OCI-LY7 (cell line): Measurements from ENCODE around the gene RHBDD3. TPM values are rescaled to one million over a fixed set of nuclear protein-coding genes. Genes with fewer than 3 reads are reported as not detected.

Source experiments
- BruUV-seq: library from RNA; stranded (reverse); fragments of 400-500 nt; replicated peaks from 2 replicates; lab custom pipeline; 2021; lab: Mats Ljungman, UMichigan
- CTCF ChIA-PET: fragments of 300-600 bp; sonication (Branson Sonifier 250); formaldehyde crosslinking; loops from one replicate; lab custom pipeline; 2022; ENCODE audit warnings: antibody characterized with exemption; ENCODE audit not compliant: unreplicated experiment; lab: Charles Lee
- POLR2A ChIA-PET: fragments of 300-600 bp; sonication (Branson Sonifier 250); formaldehyde crosslinking; loops from one replicate; lab custom pipeline; 2022; ENCODE audit warnings: antibody characterized with exemption; lab: Charles Lee
- DNase-seq: peaks from one replicate; pipeline ENCODE4 v3.0.0-alpha.2; 2015; ENCODE audit warnings: low spot score
- H2AFZ ChIP-seq: fragments of 200-600 bp; sonication (generic), shearing (Covaris generic); 2 replicates; pipeline ENCODE4 v1.6.1; 2014; ENCODE audit warnings: mild to moderate bottlenecking, antibody characterized with exemption, low read length, moderate library complexity
- H3K27ac ChIP-seq: fragments of 200-600 bp; sonication (generic); 2 replicates; pipeline ENCODE4 v1.5.1; 2014; ENCODE audit warnings: mixed run types, low read depth, mild to moderate bottlenecking, moderate library complexity, low read length, inconsistent platforms; ENCODE audit not compliant: poor library complexity, severe bottlenecking
- H3K36me3 ChIP-seq: fragments of 200-600 bp; sonication (generic); 2 replicates; pipeline ENCODE4 v1.6.1; 2014; ENCODE audit warnings: mild to moderate bottlenecking, antibody characterized with exemption, low read length, moderate library complexity, mixed read lengths; ENCODE audit not compliant: insufficient read depth
- H3K4me1 ChIP-seq: fragments of 200-600 bp; sonication (generic); 2 replicates; pipeline ENCODE4 v1.5.1; 2014; ENCODE audit warnings: mild to moderate bottlenecking, low read length; ENCODE audit not compliant: insufficient read depth, poor library complexity, severe bottlenecking
- H3K4me2 ChIP-seq: fragments of 200-600 bp; sonication (generic); 2 replicates; pipeline ENCODE4 v1.6.1; 2014; ENCODE audit warnings: mild to moderate bottlenecking, low read length
- H3K4me3 ChIP-seq: fragments of 200-600 bp; sonication (generic); 2 replicates; pipeline ENCODE4 v1.5.1; 2014; ENCODE audit warnings: mild to moderate bottlenecking, low read depth, low read length; ENCODE audit not compliant: poor library complexity, severe bottlenecking
- H3K79me2 ChIP-seq: fragments of 200-600 bp; sonication (generic); 2 replicates; pipeline ENCODE4 v1.6.1; 2016; ENCODE audit warnings: low read depth, mild to moderate bottlenecking, low read length, moderate library complexity, mixed read lengths; ENCODE audit not compliant: insufficient read depth
- H3K9me2 ChIP-seq: fragments of 200-600 bp; sonication (generic); 2 replicates; pipeline ENCODE4 v1.6.1; 2016; ENCODE audit warnings: mild to moderate bottlenecking, low read length, mixed read lengths; ENCODE audit not compliant: insufficient read depth
- H3K9me3 ChIP-seq: fragments of 200-600 bp; sonication (generic); 2 replicates; pipeline ENCODE4 v1.6.1; 2014; ENCODE audit warnings: mild to moderate bottlenecking, mixed run types, low read length, mixed read lengths
- H4K20me1 ChIP-seq: fragments of 200-600 bp; sonication (generic); 2 replicates; pipeline ENCODE4 v1.6.1; 2014; ENCODE audit warnings: mild to moderate bottlenecking, antibody characterized with exemption, low read length, moderate library complexity, mixed read lengths; ENCODE audit not compliant: insufficient read depth
- EZH2phosphoT487 ChIP-seq: fragments of 200-600 bp; sonication (generic); IDR thresholded peaks from 2 replicates; pipeline ENCODE4 v1.6.1; 2018; ENCODE audit warnings: low read depth, borderline replicate concordance, mild to moderate bottlenecking, mixed run types, antibody characterized with exemption, low read length, moderate library complexity, mixed read lengths
- intact Hi-C: fragments of 100-400 bp; cut with micrococcal nuclease; formaldehyde crosslinking; loops from one replicate; pipeline ENCODE4 v1.10.0; 2022; ENCODE audit not compliant: unreplicated experiment
- total RNA-seq, 2 experiments: library from RNA; depleted of rRNA in 1 of 2; stranded (reverse); fragments of >200 nt in 1 of 2; shearing (Covaris generic) in 1 of 2; gene quantifications; 2 replicates each; pipeline ENCODE4 v1.2.3, GENCODE V29; 2014 to 2022
- TF ChIP-seq, protein P1 (sequence below): fragments of 200-600 bp; sonication (generic); conservative IDR thresholded peaks from 2 replicates; pipeline ENCODE4 v1.5.1; 2014; ENCODE audit warnings: mild to moderate bottlenecking, antibody characterized with exemption, low read length, moderate library complexity, mixed read lengths

Gene RHBDD3
- total RNA-seq, 2 experiments from 2014 or later: 39.2 to 44.5 TPM

DNA sequence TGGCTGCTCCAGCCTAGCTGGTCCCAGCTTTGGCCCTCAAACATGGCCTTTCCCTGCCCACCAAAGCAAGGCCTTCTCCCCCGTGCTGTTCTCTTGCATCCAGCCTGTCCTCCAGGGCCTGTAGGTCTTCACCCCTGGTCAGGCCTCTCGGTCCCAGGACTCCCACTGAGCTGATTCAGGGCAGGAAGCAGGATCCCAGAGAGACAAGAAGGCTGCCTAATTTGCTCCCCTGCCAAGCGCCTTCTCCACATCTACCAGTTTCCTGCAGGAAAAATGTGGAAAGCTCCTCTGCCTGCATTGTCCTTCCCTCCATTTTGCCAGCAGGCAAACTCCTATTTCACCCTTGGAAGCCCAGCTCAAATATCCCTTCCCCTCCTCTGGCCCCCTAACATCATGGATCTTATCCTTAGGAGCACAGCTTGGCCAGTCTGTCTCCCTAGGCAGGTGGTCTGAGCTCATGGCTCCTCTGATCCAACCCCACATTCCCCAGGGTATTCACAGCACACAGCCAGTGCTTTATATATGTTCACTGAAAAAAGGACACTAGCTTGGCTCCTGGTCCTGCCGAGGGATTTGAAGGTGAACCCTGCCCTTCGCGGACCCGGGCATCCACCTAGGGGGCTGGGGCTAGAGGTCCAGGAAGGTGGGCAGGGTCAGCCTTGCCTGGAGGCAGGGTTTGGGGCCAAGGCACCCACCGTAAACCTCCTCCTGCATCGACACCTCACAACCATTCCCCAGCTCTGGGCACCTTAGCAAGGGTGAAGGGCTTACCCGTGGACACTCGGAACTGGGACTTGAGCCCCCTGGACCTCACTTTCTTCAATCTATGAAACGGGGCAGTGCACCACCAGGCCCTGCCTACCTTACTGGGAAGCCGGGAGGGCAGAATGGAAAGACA is 968 bp downstream of the RHBDD3 start:
- intact Hi-C loops: loop anchor here (5.0 to 10.0 kb wide), 3 partner anchors 80 to 1158 kb away; partner anchors contain the start of genes CHEK2, HSCB and MTFP1
- peaks cover 31% of the 10 kb centered on the region for H4K20me1 ChIP-seq
- ChIA-PET CTCF (no interaction called here), POLR2A (interaction anchor here (0.7 kb wide), 1 partner anchor 233 kb away, joined by 3 read pairs; no protein-coding TSS in a partner anchor)
- BruUV-seq: no TSS peak
- H3K4me1 ChIP-seq: peaks cover 32% of the 10 kb centered on the region
- peak; percentile 13 for DNase-seq
- peaks cover 57% of the 10 kb centered on the region for H3K79me2 ChIP-seq
- H3K27ac ChIP-seq: peak overlapping the region; percentile 75
- H3K4me3 ChIP-seq: peak overlapping the region; percentile 92
- peak overlapping the region; percentile 80 for H3K4me2 ChIP-seq
- H2AFZ ChIP-seq: peak overlapping the region; percentile 78; the same call in 1 of the 2 replicates
- no peaks in the 10 kb centered on the region for H3K9me2 ChIP-seq
- no peaks in the 10 kb centered on the region for H3K9me3 ChIP-seq
- H3K36me3 ChIP-seq: peaks cover 62% of the 10 kb centered on the region
- TF ChIP-seq, protein P1, sequence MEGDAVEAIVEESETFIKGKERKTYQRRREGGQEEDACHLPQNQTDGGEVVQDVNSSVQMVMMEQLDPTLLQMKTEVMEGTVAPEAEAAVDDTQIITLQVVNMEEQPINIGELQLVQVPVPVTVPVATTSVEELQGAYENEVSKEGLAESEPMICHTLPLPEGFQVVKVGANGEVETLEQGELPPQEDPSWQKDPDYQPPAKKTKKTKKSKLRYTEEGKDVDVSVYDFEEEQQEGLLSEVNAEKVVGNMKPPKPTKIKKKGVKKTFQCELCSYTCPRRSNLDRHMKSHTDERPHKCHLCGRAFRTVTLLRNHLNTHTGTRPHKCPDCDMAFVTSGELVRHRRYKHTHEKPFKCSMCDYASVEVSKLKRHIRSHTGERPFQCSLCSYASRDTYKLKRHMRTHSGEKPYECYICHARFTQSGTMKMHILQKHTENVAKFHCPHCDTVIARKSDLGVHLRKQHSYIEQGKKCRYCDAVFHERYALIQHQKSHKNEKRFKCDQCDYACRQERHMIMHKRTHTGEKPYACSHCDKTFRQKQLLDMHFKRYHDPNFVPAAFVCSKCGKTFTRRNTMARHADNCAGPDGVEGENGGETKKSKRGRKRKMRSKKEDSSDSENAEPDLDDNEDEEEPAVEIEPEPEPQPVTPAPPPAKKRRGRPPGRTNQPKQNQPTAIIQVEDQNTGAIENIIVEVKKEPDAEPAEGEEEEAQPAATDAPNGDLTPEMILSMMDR: no peak
- no peak for TF ChIP-seq EZH2phosphoT487

DNA sequence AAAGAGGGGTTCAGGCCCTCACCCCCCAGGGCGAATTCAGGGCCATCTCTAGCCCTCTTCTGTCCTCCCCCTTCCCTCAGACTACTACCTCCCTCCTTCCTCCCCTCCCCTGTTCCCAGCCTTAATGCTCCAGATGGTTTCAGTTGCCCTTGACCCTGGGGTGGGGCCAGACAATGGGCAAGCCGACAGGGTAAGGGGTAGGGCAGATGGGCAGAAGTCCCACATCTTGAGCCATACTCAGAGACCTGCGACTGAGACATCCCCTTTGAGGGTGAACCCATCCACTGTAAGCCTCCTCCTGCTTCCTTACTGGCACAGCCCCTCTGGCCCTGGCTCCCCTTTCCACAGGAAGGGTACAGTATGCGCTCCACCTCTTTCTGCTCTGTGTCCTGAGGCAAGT is 1.9 kb downstream of the RHBDD3 start:
- no peak overlapping the region for H3K27ac ChIP-seq
- peaks cover 23% of the 10 kb centered on the region for H3K4me1 ChIP-seq
- H3K4me3 ChIP-seq: peak overlapping the region; percentile 92
- ChIA-PET CTCF (no interaction called here), POLR2A (no interaction called here)
- intact Hi-C loops: loop anchor here (5.0 to 10.0 kb wide), 3 partner anchors 81 to 1159 kb away; partner anchors contain the start of genes CHEK2, HSCB and MTFP1
- peaks cover 22% of the 10 kb centered on the region for H4K20me1 ChIP-seq
- DNase-seq: no peak
- H3K4me2 ChIP-seq: peak overlapping the region; percentile 80
- H3K9me3 ChIP-seq: no peaks in the 10 kb centered on the region
- no peaks in the 10 kb centered on the region for H3K9me2 ChIP-seq
- H3K79me2 ChIP-seq: peaks cover 48% of the 10 kb centered on the region
- peaks cover 54% of the 10 kb centered on the region for H3K36me3 ChIP-seq
- BruUV-seq: no TSS peak
- TF ChIP-seq, protein P1: no peak
- TF ChIP-seq EZH2phosphoT487: no peak
- H2AFZ ChIP-seq: no peak overlapping the region
